ENCODE data around the gene TSPAN9.

Gene TSPAN9

GRCh38 chr12:3152892-3153291 lies 75.7 kb downstream of the TSPAN9 start:
- Histone ChIP-seq H3K9ac (ENCODE audit: low read length in 2 of 2) (no peak overlapping the region), H3K36me3 (ENCODE audit: control insufficient read depth in 2 of 2, insufficient read depth in 2 of 2, low read length in 2 of 2) (no peaks in the 10 kb centered on the region), H3K4me3 (ENCODE audit: low read length in 2 of 2) (no peak overlapping the region), H3K4me1 (ENCODE audit: control insufficient read depth, insufficient read depth, low read length) (peaks cover 37% of the 10 kb centered on the region), H3K27me3 (ENCODE audit: control insufficient read depth in 1 of 2, insufficient read depth in 2 of 2, low read length in 2 of 2) (no peaks in the 10 kb centered on the region), H3K27ac (ENCODE audit: low read length) (no peak overlapping the region), H3K9me3 (ENCODE audit: control insufficient read depth in 2 of 2, low read length in 2 of 2) (no peaks in the 10 kb centered on the region)

- no peaks in the 10 kb centered on the region for H3K36me3 ChIP-seq (ENCODE audit: control insufficient read depth in 2 of 2, insufficient read depth in 2 of 2, low read length in 2 of 2)
- peaks cover 33% of the 10 kb centered on the region for H3K4me1 ChIP-seq (ENCODE audit: control insufficient read depth, insufficient read depth, low read length)
- no peak overlapping the region for H3K9ac ChIP-seq (ENCODE audit: low read length in 2 of 2)
- no peaks in the 10 kb centered on the region for H3K27me3 ChIP-seq (ENCODE audit: control insufficient read depth in 1 of 2, insufficient read depth in 2 of 2, low read length in 2 of 2)
- no peak overlapping the region for H3K27ac ChIP-seq (ENCODE audit: low read length)
- H3K4me3 ChIP-seq (ENCODE audit: low read length in 2 of 2) = no peak overlapping the region
- no peaks in the 10 kb centered on the region for H3K9me3 ChIP-seq (ENCODE audit: control insufficient read depth in 2 of 2, low read length in 2 of 2)
These were observed 76.8 kb downstream of the TSPAN9 start for GRCh38 chr12:3154006-3154405.

GRCh38 chr12:3155702-3156370 lies 78.7 kb downstream of the TSPAN9 start:
- H3K4me3 ChIP-seq (ENCODE audit: low read length in 2 of 2) = no peak overlapping the region
- H3K9ac ChIP-seq (ENCODE audit: low read length in 2 of 2) = no peak overlapping the region
- no peaks in the 10 kb centered on the region for H3K36me3 ChIP-seq (ENCODE audit: control insufficient read depth in 2 of 2, insufficient read depth in 2 of 2, low read length in 2 of 2)
- no peak overlapping the region for H3K27ac ChIP-seq (ENCODE audit: low read length)
- no peaks in the 10 kb centered on the region for H3K9me3 ChIP-seq (ENCODE audit: control insufficient read depth in 2 of 2, low read length in 2 of 2)
- H3K27me3 ChIP-seq (ENCODE audit: control insufficient read depth in 1 of 2, insufficient read depth in 2 of 2, low read length in 2 of 2) = no peaks in the 10 kb centered on the region
- peaks cover 23% of the 10 kb centered on the region for H3K4me1 ChIP-seq (ENCODE audit: control insufficient read depth, insufficient read depth, low read length)

- Histone ChIP-seq H3K9ac (ENCODE audit: low read length in 2 of 2) (no peak overlapping the region), H3K4me1 (ENCODE audit: control insufficient read depth, insufficient read depth, low read length) (peaks cover 9% of the 10 kb centered on the region), H3K4me3 (ENCODE audit: low read length in 2 of 2) (no peak overlapping the region), H3K27me3 (ENCODE audit: control insufficient read depth in 1 of 2, insufficient read depth in 2 of 2, low read length in 2 of 2) (no peaks in the 10 kb centered on the region), H3K36me3 (ENCODE audit: control insufficient read depth in 2 of 2, insufficient read depth in 2 of 2, low read length in 2 of 2) (no peaks in the 10 kb centered on the region), H3K9me3 (ENCODE audit: control insufficient read depth in 2 of 2, low read length in 2 of 2) (no peaks in the 10 kb centered on the region), H3K27ac (ENCODE audit: low read length) (no peak overlapping the region)
These were observed 80.6 kb downstream of the TSPAN9 start for GRCh38 chr12:3157581-3158323.

- peaks cover 0 to 2% of the 10 kb centered on the region in 2 donors for H3K36me3 ChIP-seq (ENCODE audit: control insufficient read depth in 2 of 2, insufficient read depth in 2 of 2, low read length in 2 of 2)
- no peaks in the 10 kb centered on the region for H3K27me3 ChIP-seq (ENCODE audit: control insufficient read depth in 1 of 2, insufficient read depth in 2 of 2, low read length in 2 of 2)
- H3K9ac ChIP-seq (ENCODE audit: low read length in 2 of 2) = peak overlapping the region; percentile 20 to 66
- no peaks in the 10 kb centered on the region for H3K9me3 ChIP-seq (ENCODE audit: control insufficient read depth in 2 of 2, low read length in 2 of 2)
- H3K27ac ChIP-seq (ENCODE audit: low read length) = peak overlapping the region; percentile 73
- peaks cover 9% of the 10 kb centered on the region for H3K4me1 ChIP-seq (ENCODE audit: control insufficient read depth, insufficient read depth, low read length)
- H3K4me3 ChIP-seq (ENCODE audit: low read length in 2 of 2) = peak overlapping the region in 1 of 2 donors; percentile 40
These were observed 81.8 kb downstream of the TSPAN9 start for GRCh38 chr12:3158851-3159465.

- Histone ChIP-seq H3K9ac (ENCODE audit: low read length in 2 of 2) (no peak overlapping the region), H3K27ac (ENCODE audit: low read length) (no peak overlapping the region), H3K9me3 (ENCODE audit: control insufficient read depth in 2 of 2, low read length in 2 of 2) (no peaks in the 10 kb centered on the region), H3K36me3 (ENCODE audit: control insufficient read depth in 2 of 2, insufficient read depth in 2 of 2, low read length in 2 of 2) (peaks cover 0 to 2% of the 10 kb centered on the region in 2 donors), H3K4me3 (ENCODE audit: low read length in 2 of 2) (no peak overlapping the region), H3K27me3 (ENCODE audit: control insufficient read depth in 1 of 2, insufficient read depth in 2 of 2, low read length in 2 of 2) (no peaks in the 10 kb centered on the region), H3K4me1 (ENCODE audit: control insufficient read depth, insufficient read depth, low read length) (peaks cover 9% of the 10 kb centered on the region)
These were observed 82.9 kb downstream of the TSPAN9 start for GRCh38 chr12:3160081-3160480.

GRCh38 chr12:3161861-3162260 lies 84.7 kb downstream of the TSPAN9 start:
- H3K9ac ChIP-seq (ENCODE audit: low read length in 2 of 2) = no peak overlapping the region
- H3K9me3 ChIP-seq (ENCODE audit: control insufficient read depth in 2 of 2, low read length in 2 of 2) = no peaks in the 10 kb centered on the region

GRCh38 chr12:3164454-3165077 lies 87.4 kb downstream of the TSPAN9 start:
- Histone ChIP-seq H3K27me3 (ENCODE audit: control insufficient read depth in 1 of 2, insufficient read depth in 2 of 2, low read length in 2 of 2) (no peaks in the 10 kb centered on the region), H3K36me3 (ENCODE audit: control insufficient read depth in 2 of 2, insufficient read depth in 2 of 2, low read length in 2 of 2) (peaks cover 0 to 2% of the 10 kb centered on the region in 2 donors), H3K27ac (ENCODE audit: low read length) (no peak overlapping the region), H3K9me3 (ENCODE audit: control insufficient read depth in 2 of 2, low read length in 2 of 2) (no peaks in the 10 kb centered on the region), H3K9ac (ENCODE audit: low read length in 2 of 2) (no peak overlapping the region), H3K4me3 (ENCODE audit: low read length in 2 of 2) (no peak overlapping the region), H3K4me1 (ENCODE audit: control insufficient read depth, insufficient read depth, low read length) (peaks cover 4% of the 10 kb centered on the region)

More at GRCh38 chr12:3161861-3162260, 84.7 kb downstream of the TSPAN9 start:
- Histone ChIP-seq H3K36me3 (ENCODE audit: control insufficient read depth in 2 of 2, insufficient read depth in 2 of 2, low read length in 2 of 2) (peaks cover 0 to 2% of the 10 kb centered on the region in 2 donors), H3K4me3 (ENCODE audit: low read length in 2 of 2) (no peak overlapping the region), H3K27me3 (ENCODE audit: control insufficient read depth in 1 of 2, insufficient read depth in 2 of 2, low read length in 2 of 2) (no peaks in the 10 kb centered on the region), H3K27ac (ENCODE audit: low read length) (no peak overlapping the region), H3K4me1 (ENCODE audit: control insufficient read depth, insufficient read depth, low read length) (peaks cover 9% of the 10 kb centered on the region)

GRCh38 chr12:3165078-3165980 lies 88.2 kb downstream of the TSPAN9 start:
- no peaks in the 10 kb centered on the region for H3K27me3 ChIP-seq (ENCODE audit: control insufficient read depth in 1 of 2, insufficient read depth in 2 of 2, low read length in 2 of 2)
- H3K9me3 ChIP-seq (ENCODE audit: control insufficient read depth in 2 of 2, low read length in 2 of 2) = no peaks in the 10 kb centered on the region
- no peak overlapping the region for H3K4me3 ChIP-seq (ENCODE audit: low read length in 2 of 2)
- peaks cover 4% of the 10 kb centered on the region for H3K4me1 ChIP-seq (ENCODE audit: control insufficient read depth, insufficient read depth, low read length)
- no peak overlapping the region for H3K27ac ChIP-seq (ENCODE audit: low read length)
- H3K36me3 ChIP-seq (ENCODE audit: control insufficient read depth in 2 of 2, insufficient read depth in 2 of 2, low read length in 2 of 2) = peaks cover 0 to 2% of the 10 kb centered on the region in 2 donors
- H3K9ac ChIP-seq (ENCODE audit: low read length in 2 of 2) = no peak overlapping the region

GRCh38 chr12:3167636-3168035 lies 90.5 kb downstream of the TSPAN9 start:
- Histone ChIP-seq H3K27me3 (ENCODE audit: control insufficient read depth in 1 of 2, insufficient read depth in 2 of 2, low read length in 2 of 2) (no peaks in the 10 kb centered on the region), H3K9ac (ENCODE audit: low read length in 2 of 2) (no peak overlapping the region), H3K9me3 (ENCODE audit: control insufficient read depth in 2 of 2, low read length in 2 of 2) (no peaks in the 10 kb centered on the region), H3K27ac (ENCODE audit: low read length) (no peak overlapping the region), H3K36me3 (ENCODE audit: control insufficient read depth in 2 of 2, insufficient read depth in 2 of 2, low read length in 2 of 2) (peaks cover 0 to 2% of the 10 kb centered on the region in 2 donors), H3K4me3 (ENCODE audit: low read length in 2 of 2) (no peak overlapping the region), H3K4me1 (ENCODE audit: control insufficient read depth, insufficient read depth, low read length) (peaks cover 4% of the 10 kb centered on the region)

Measured in stomach smooth muscle (tissue), 2 donors.